ENCODE measurements around the gene MYG1.
A peak's percentile ranks its signal among the peaks of the same experiment; 100 is the strongest.
"Not testable (repeated sequence)": the region's sequence is repeated elsewhere in the genome, so short reads cannot be mapped to it uniquely, and the experiment has no call there.

Gene MYG1

DNA sequence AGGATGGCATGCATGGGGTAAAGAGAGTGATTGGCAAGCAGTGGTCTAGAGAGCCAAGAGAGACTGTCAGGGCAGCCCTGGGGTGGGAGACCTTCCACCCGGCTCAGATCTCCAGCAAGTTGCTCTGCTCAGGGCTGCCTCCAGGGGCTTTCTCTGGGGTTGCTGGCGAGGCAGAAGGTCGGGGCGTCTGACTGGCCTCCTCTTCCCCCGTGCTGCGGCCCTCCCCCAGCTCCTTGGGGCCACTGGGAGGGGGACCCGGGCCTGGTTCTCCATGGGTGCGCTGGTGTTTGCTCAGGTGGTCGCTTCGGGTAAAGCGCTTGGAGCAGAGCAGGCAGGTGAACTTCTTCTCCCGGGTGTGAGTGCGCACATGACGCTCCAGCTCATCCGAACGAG, 28.5 kb downstream of the MYG1 start:
- DNase-seq (ENCODE audit: low read depth): no peak

DNA sequence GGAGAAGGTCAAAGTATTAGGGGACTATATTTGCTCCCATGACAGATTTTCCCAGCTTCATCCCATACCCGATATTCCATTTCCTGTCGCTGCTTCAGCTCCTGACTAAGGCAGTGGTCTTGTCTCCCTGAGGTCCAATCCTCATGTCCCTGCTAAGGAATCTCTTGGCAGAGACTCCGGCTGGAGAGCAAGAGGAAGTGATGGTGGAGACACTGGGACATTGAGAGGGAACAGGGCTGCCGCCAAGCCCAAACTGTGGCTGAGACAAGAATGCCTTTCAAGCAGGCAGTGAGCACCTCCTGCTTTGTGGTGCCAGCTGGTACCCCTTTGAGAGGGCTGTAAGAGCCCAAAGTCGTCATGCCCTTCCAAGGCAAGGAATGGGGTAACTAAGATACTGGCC, 31.2 kb downstream of the MYG1 start:
- no peak for DNase-seq (ENCODE audit: low read depth)

DNA sequence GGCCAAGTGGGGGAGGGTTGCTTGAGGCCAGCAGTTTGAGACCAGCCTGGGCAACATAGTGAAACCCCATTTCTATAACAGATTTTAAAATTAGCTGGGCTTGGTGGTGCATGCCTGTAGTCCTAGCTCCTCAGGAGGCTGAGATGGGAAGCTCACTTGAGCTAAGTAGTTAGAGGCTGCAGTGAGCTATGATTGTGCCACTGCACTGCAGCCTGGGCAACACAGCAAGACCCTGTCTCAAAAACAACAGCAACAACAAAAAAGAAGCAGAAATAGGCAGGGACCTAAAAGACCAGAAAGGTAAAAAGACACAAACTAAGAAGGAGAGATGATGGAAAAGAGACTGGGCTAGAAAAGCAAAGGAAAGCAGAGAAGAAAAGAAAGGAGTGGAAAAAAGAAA, 32.8 kb downstream of the MYG1 start:
- DNase-seq (ENCODE audit: low read depth): not testable (repeated sequence)

DNA sequence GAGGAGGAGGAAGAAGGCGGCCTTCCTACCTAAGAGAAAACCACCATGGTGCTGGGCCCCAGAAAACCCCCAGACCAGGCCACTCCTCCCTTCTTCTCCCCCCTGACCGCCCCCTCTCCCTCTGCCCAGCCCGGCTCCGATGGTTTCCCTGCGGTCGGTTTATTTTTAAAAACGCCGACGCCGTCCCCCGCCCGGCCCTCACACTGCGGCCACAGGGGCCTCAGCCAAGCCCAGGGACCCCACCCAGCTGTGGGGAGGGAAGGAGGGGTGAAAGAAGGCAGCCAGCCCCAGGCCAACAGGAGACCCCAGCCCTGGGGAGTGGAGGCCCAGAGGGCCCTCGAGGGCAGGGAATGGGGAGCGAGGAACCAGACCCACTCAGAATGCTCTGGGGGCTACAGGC, 33.2 kb downstream of the MYG1 start:
- DNase-seq (ENCODE audit: low read depth): no peak

- no peak for DNase-seq (ENCODE audit: low read depth)
These were observed 33.8 kb downstream of the MYG1 start for GRCh38 chr12:53333289-53333688.

DNA sequence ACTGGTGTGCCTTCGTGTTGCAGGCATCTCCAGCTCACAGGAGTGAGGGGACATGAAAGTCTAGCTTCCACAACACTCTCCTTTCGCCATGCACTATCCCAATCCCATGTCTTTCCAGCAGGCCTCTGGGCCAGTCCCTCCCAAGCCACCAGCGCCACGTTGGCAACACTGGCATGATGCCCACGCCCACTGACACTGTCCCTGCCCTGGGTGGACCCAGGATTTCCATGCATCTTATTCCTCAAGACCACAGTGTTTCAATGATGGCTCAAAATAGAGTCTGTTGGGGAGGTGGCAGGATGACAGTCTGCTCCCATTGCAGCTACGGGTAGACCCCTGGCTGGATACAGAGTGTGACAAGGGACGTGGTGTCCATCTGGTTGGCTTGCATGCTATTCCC, 34.4 kb downstream of the MYG1 start:
- DNase-seq (ENCODE audit: low read depth): no peak

DNA sequence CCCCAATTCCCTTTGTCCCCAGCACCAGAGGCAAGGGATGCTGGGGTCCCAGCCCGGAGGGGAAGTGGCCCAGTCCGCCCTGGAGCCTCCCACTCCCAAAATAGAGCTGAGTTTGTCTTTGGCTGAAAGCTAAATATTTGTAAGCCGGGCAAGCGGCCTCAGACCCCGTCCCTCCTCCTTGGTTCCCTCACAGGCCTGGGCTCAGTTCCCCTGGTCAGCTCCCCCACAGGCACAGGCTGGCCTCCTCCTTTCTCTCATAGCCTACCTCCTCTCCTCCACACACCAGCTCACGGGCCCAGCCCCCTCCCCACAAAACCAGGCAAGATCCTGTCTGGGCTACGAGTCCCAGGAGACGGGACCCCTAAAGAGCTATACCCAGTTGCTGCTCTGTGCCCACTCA, 35.3 kb downstream of the MYG1 start:
- DNase-seq (ENCODE audit: low read depth): no peak

- no peak for DNase-seq (ENCODE audit: low read depth)
These were observed 36.7 kb downstream of the MYG1 start, which contains the start of gene SP7 for GRCh38 chr12:53336181-53336681. Gene SP7 (minus strand): TSS chr12:53336354. CDS start chr12:53335646, 708 bp downstream.

- DNase-seq (ENCODE audit: low read depth): no peak
These were observed 38.5 kb downstream of the MYG1 start for GRCh38 chr12:53338017-53338416.

DNA sequence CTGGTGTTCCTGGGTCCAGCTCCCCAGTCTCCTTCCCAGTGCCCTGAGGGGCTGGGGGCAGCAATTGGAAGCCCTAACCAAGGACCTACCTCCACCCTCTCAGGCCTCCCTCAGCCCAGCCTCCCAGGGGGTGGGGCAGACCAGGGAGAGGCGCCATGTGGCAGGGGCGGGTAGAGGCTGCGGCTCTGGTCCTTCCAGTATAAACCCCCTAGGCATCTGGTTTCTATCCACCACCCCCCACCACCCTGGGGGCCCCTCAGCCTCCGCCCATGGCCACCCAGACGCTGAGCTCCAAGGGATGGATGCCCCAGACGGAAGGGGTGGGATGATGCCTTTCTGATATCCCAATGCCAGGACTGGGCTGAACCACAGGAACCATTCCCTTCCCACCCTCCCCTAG, 39.4 kb downstream of the MYG1 start:
- peak; percentile 40 for DNase-seq (ENCODE audit: low read depth)

DNA sequence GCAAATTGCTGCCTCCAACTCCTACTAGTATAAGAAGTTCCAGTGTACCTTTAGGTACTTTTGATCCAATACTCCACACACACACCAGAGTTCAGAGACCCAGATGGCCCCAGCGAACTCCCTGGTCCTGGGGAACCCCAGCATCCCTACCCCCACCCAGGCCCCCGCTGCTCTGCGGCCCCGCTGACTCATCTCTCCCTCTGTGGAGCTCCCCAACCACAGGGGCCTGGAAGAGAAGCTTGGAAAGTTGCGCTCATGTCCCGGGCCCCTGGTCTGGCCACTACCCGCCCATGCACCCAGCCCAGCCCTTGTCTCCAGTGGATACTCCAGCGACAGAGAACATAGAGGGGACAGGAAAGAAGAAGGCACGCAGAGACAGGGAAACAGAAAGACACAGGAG, 40.9 kb downstream of the MYG1 start:
- DNase-seq (ENCODE audit: low read depth): peak; percentile 27

DNA sequence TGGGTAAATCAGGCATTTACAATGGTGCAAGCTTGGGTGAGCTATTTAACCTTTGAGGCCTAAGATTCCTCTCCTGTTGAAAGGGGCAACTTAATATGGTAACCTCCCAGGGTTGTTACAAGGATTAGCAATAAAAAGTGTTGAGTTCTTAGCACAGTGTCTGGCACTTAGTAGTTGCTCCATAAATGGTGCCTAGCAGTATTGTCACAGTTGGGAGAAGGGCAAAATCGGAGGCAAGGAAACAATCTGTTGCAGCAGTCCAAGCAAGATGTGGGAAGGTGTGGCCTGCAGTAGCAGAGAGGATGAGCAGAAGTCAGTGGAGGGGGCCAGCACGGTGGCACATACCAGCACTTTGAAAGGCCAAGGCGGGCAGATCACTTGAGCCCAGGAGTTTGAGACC, 44.0 kb downstream of the MYG1 start:
- no peak for DNase-seq (ENCODE audit: low read depth)

DNA sequence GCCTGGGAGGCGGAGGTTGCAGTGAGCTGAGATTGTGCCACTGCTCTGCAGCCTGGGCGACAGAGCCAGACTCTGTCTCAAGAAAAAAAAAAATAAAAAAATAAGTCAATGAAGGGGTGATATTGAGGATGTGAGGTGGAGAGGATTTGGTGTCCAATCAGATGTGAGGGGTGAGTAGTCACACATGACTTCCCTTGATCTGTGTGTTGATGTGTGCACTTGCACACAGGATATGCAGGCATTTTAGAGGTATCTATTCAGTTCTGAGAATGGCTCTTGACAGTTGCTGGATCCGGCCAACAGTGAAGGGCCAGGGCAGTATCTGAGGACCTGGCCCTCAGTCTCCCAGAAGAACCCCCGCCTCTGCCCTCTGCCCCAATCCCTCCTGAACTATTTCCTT, 44.5 kb downstream of the MYG1 start:
- no peak for DNase-seq (ENCODE audit: low read depth)

DNA sequence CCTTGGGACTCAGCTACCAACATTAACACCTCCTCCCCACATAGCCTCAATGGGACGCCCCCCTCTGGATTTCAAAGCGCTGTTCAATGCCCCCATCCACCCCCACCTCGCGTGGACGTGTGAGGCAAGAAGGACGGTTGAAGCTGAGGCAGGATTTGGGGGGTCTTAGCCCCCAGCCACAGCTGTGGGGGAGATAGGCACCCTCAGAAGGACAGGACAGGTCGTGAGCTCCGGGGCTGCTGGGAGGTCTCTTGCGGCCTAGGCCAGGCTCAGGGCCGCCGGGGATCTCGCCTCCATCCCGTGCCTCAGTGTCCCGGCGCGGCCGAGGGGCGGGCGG, 45.0 kb downstream of the MYG1 start:
- DNase-seq (ENCODE audit: low read depth): no peak

- DNase-seq (ENCODE audit: low read depth): peak; percentile 78
These were observed 45.5 kb downstream of the MYG1 start for GRCh38 chr12:53344824-53345485.

GRCh38 chr12:53345486-53346188, 46.1 kb downstream of the MYG1 start:
- DNase-seq (ENCODE audit: low read depth): peak; percentile 63

DNA sequence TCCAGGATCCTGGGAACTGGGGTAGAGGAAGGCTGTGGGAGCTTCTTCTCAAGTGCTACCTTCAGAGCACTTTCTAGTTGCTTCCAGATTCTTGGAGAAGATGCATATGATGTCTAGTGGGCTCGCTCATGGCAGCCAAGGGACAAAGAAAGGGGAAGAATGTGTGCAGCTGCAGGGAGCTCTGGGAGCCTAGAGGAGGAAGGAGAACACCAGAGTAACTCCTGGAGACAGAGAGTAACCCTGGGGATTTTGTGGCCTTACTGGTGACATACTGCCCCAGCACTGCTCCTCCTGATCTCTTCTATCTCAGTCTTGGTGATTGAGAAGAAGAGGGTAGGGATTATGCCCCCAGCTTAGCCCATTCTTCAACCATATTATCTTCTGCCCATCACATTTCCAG, 47.0 kb downstream of the MYG1 start:
- DNase-seq (ENCODE audit: low read depth): no peak

DNA sequence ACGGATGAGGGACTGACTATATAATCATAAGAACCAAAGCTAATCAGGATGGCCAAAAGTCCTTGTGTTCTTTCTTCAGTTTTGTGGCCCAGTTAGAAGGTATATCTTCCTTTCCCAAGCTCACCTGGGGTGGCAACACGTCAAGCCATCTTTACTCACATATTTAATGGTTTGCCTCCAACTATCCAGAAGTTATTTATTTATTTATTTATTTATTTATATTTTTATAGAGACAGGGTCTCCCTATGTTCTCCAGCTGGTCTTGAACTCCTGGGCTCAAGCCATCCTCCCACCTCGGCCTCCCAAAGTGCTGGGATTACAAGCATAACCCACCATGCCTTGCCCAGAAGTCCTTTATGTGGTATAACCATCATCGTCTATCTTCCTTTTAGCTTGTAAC, 48.4 kb downstream of the MYG1 start:
- no peak for DNase-seq (ENCODE audit: low read depth)

- peak; percentile 76 for DNase-seq (ENCODE audit: low read depth)
These were observed 53.1 kb downstream of the MYG1 start for GRCh38 chr12:53352331-53353256.

DNA sequence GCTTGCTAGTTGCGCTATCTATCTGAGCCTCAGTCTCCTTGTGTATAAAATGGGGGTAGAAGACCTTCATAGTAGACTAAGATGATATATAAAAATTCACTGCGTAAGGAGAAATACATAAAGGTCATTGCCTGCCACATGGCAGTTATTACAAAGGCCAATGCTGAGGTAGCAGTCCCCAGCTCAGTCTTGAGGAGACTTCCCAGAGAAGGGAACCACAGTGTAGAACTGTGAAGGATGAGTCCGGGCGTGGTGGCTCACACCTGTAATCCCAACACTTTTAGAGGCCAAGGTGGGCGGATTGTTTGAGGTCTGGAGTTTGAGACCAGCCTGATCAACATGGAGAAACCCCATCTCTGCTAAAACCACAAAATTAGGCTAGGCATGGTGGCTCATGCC, 53.8 kb downstream of the MYG1 start:
- no peak for DNase-seq (ENCODE audit: low read depth)

- no peak for DNase-seq (ENCODE audit: low read depth)
These were observed 55.6 kb downstream of the MYG1 start for GRCh38 chr12:53355121-53355520.

Measured in amniotic epithelial cell (primary cell).